ENCODE results near the gene NUCKS1.

Gene NUCKS1

DNA sequence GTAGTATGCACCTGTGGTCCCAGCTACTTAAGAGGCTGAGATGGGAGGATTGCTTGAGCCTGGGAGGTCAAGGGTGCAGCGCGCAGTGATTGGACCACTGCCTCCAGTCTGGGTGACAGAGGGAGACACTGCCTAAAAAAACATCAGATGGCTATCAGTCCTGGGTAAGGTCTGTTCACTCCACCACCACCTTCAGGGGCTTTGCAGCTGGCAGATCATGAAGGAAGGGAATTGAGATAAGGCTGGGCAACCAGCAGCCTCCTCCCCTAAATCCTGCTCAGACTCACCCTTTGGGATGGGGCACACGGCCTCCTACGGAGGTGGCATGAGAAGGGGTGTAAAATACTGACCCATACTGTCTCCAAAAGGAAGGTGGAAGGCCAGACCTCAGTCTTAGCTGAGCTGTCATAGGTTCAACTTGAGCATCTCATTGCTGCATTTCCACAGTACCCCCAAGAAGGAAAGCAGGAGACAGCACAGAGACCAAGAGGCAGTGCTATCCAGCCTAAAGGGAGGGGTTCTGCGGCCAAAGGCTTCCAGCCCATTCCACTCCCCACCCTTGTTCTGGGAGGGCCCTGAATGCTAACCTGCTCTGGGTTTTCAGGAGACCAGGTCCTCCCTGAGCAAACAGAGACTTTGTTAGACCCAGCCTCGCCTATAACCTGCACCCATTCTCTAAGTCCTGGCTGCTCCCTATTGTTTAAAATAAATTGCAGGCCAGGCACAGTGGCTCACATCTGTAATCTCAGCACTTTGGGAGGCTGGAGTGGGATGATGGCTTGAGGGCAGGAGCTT lies 83.4 kb downstream of the NUCKS1 start:
- H3K4me1 ChIP-seq (ENCODE audit: low read depth, poor library complexity, severe bottlenecking), result peaks cover 6% of the 10 kb centered on the region

DNA sequence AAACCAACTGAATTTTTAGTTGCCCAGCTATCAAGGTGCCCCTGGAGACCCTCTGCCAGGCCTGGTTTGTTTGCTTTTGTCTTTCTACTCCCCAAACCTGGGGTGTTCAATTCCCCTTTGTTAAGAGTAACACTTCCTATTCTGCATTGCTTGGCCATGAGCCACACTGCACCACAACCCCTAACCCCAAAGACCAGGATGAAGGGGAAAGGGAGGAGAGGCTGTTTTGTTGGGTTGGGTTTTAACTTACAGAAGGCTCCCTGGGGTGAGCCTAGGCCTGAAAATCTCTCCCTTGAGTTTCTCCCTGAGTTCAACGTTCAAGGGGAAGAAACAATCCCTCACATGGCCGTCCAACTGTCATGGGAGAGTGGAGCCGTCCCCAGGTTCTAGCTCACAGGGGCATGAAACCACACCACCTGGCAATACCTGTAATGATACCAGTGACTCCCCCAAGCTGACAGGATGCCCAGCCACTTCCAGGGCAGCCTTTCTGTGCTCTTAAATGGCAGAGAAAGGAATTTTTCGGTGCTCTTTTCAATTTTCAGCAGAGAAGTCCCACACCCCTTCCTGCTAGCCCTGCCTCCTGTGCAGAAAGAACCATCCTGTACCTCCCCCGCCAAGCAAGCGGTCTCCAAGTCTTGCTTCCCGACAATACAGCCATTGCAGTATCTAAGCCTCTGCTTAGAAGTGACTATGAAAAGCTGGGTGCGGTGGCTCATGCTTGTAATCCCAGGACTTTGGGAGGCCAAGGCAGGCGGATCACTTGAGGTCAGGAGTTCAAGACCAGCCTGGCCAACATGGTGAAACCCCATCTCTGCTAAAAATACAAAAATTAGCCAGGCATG lies 84.6 kb downstream of the NUCKS1 start:
- Histone ChIP-seq H3K36me3 (ENCODE audit: insufficient read depth) (no peaks in the 10 kb centered on the region), H3K4me1 (ENCODE audit: low read depth, poor library complexity, severe bottlenecking) (no peaks in the 10 kb centered on the region), H3K27ac (no peak overlapping the region), H4K20me1 (ENCODE audit: insufficient read depth) (no peaks in the 10 kb centered on the region; the same call in 1 of the 2 replicates), H3K79me2 (ENCODE audit: insufficient read depth, low read depth) (no peaks in the 10 kb centered on the region), H2AFZ (ENCODE audit: low read depth) (no peak overlapping the region), H3K4me2 (no peak overlapping the region), H3K4me3 (IDR thresholded peaks at IDR 0.05; ENCODE audit: insufficient read depth, low read depth, low read length) (no peak overlapping the region), H3K27me3 (ENCODE audit: insufficient read depth, low read depth) (peaks cover 11% of the 10 kb centered on the region; the same call in 1 of the 2 replicates), H3K9ac (no peak overlapping the region)
- TF ChIP-seq, protein P1, sequence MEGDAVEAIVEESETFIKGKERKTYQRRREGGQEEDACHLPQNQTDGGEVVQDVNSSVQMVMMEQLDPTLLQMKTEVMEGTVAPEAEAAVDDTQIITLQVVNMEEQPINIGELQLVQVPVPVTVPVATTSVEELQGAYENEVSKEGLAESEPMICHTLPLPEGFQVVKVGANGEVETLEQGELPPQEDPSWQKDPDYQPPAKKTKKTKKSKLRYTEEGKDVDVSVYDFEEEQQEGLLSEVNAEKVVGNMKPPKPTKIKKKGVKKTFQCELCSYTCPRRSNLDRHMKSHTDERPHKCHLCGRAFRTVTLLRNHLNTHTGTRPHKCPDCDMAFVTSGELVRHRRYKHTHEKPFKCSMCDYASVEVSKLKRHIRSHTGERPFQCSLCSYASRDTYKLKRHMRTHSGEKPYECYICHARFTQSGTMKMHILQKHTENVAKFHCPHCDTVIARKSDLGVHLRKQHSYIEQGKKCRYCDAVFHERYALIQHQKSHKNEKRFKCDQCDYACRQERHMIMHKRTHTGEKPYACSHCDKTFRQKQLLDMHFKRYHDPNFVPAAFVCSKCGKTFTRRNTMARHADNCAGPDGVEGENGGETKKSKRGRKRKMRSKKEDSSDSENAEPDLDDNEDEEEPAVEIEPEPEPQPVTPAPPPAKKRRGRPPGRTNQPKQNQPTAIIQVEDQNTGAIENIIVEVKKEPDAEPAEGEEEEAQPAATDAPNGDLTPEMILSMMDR (conservative IDR thresholded peaks at IDR 0.05; ENCODE audit: low read depth, low read length), result no peak

More for the DNA sequence above, 83.4 kb downstream of the NUCKS1 start:
- Histone ChIP-seq H3K79me2 (ENCODE audit: insufficient read depth, low read depth) (no peaks in the 10 kb centered on the region), H3K9ac (no peak overlapping the region), H3K36me3 (ENCODE audit: insufficient read depth) (no peaks in the 10 kb centered on the region), H3K27me3 (ENCODE audit: insufficient read depth, low read depth) (peaks cover 6% of the 10 kb centered on the region; the same call in 1 of the 2 replicates), H4K20me1 (ENCODE audit: insufficient read depth) (no peaks in the 10 kb centered on the region; the same call in 1 of the 2 replicates), H3K4me3 (IDR thresholded peaks at IDR 0.05; ENCODE audit: insufficient read depth, low read depth, low read length) (no peak overlapping the region), H3K27ac (no peak overlapping the region), H2AFZ (ENCODE audit: low read depth) (no peak overlapping the region), H3K4me2 (no peak overlapping the region)
- TF ChIP-seq, protein P1 (conservative IDR thresholded peaks at IDR 0.05; ENCODE audit: low read depth, low read length), result no peak

DNA sequence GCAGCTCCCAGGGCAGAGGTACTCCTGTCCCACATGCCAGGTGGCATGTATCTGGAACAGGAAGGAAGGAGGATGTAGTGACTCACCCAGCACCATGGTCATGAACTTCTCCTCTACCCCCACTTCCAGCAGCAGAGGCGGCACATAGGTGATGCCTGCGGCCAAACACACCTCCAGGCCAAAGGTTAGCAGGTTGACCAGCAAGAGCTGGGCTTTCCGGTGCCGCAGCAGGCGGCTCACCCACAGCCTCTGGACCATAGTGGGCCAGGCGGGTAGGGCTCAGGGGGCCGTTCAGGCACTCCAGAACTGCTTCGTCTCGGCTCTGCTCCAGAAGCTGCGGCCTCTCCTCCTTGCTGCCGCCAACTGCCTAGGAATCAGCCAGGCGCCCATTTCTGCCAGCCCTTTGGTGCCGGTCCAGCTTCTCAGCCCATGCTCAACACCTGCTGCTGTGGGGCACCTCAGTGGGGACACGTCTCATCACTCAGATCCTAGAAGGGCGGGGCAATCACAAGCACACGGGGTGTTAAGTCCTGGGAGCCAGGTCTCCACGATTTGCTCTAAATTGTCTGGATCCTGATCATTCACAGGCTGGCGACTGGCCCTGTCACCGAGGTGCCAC lies 85.5 kb downstream of the NUCKS1 start:
- H3K27me3 ChIP-seq (ENCODE audit: insufficient read depth, low read depth), result peaks cover 16% of the 10 kb centered on the region; the same call in 1 of the 2 replicates
- no peaks in the 10 kb centered on the region for H3K4me1 ChIP-seq (ENCODE audit: low read depth, poor library complexity, severe bottlenecking)
- H4K20me1 ChIP-seq (ENCODE audit: insufficient read depth), result no peaks in the 10 kb centered on the region; the same call in 1 of the 2 replicates
- no peak overlapping the region for H3K9ac ChIP-seq
- no peak overlapping the region for H3K4me3 ChIP-seq (IDR thresholded peaks at IDR 0.05; ENCODE audit: insufficient read depth, low read depth, low read length)
- TF ChIP-seq, protein P1 (conservative IDR thresholded peaks at IDR 0.05; ENCODE audit: low read depth, low read length), result no peak
- no peak overlapping the region for H3K27ac ChIP-seq
- H2AFZ ChIP-seq (ENCODE audit: low read depth), result no peak overlapping the region
- H3K79me2 ChIP-seq (ENCODE audit: insufficient read depth, low read depth), result no peaks in the 10 kb centered on the region
- no peak overlapping the region for H3K4me2 ChIP-seq
- no peaks in the 10 kb centered on the region for H3K36me3 ChIP-seq (ENCODE audit: insufficient read depth)

DNA sequence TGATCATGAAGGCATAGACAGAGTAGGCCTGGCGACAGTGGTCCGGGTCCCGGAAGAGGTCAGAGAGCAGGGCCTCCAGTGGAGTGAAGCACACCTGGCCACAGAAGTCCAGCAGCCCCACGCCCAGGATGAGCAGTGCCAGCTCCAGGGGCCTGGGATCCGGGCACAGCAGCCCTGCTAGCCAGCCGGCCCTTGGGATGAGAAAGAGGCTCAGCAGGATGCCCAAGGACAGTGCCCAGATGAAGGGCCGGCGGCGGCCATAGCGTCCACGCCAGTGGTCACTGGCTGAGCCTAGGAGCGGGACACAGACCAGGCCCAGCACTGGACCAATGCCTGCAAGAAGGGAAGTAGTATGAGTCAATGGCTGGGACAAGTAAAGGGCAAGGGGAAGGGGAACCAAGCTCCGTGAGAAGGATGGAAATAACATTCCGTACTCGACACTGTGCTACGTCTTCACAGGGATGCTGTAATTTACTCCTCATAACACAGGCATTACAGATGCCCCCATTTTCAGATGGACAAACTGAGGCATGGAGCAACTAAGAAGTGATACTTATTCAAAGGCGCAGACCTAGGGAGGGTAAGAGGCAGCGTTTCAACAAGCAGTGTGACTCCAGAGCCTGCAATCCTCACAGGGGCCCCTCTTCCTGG lies 86.6 kb downstream of the NUCKS1 start:
- no peak overlapping the region for H3K4me3 ChIP-seq (IDR thresholded peaks at IDR 0.05; ENCODE audit: insufficient read depth, low read depth, low read length)
- H3K36me3 ChIP-seq (ENCODE audit: insufficient read depth), result no peaks in the 10 kb centered on the region
- no peak overlapping the region for H3K4me2 ChIP-seq
- TF ChIP-seq, protein P1 (conservative IDR thresholded peaks at IDR 0.05; ENCODE audit: low read depth, low read length), result no peak
- peaks cover 16% of the 10 kb centered on the region; the same call in 1 of the 2 replicates for H3K27me3 ChIP-seq (ENCODE audit: insufficient read depth, low read depth)
- H3K4me1 ChIP-seq (ENCODE audit: low read depth, poor library complexity, severe bottlenecking), result no peaks in the 10 kb centered on the region
- no peak overlapping the region for H3K27ac ChIP-seq
- H4K20me1 ChIP-seq (ENCODE audit: insufficient read depth), result no peaks in the 10 kb centered on the region; the same call in 1 of the 2 replicates
- H3K9ac ChIP-seq, result no peak overlapping the region
- no peak overlapping the region for H2AFZ ChIP-seq (ENCODE audit: low read depth)
- no peaks in the 10 kb centered on the region for H3K79me2 ChIP-seq (ENCODE audit: insufficient read depth, low read depth)
